Kidney (tissue), 14 donors: ENCODE measurements around the gene ANKRD23. TPM values are rescaled to one million over a fixed set of nuclear protein-coding genes. Genes with fewer than 3 reads are reported as not detected.

ENCODE experiments used
- DNase-seq, 5 donors: peaks; one replicate each; pipeline ENCODE4 v3.0.0-alpha.2; 2013 to 2020
- FAIRE-seq: peaks from 2 replicates; lab custom pipeline; 2012; peaks lifted over from hg19 to GRCh38; lab: Jason Lieb, UNC
- H3K27ac ChIP-seq, 2 donors: one replicate each; pipeline ENCODE4 v1.7.0; 2013; ENCODE audit warnings: low read depth in 2 of 2, low read length in 2 of 2, inconsistent platforms in 1 of 2
- H3K27me3 ChIP-seq: one replicate; pipeline ENCODE4 v1.7.1; 2013; ENCODE audit warnings: low read length, inconsistent platforms; ENCODE audit not compliant: control insufficient read depth, insufficient read depth
- H3K36me3 ChIP-seq, 3 donors: one replicate each; pipeline versions ENCODE4 v1.7.0 to v1.7.1; 2013; ENCODE audit warnings: low read length in 3 of 3, control low read depth in 1 of 3, inconsistent platforms in 1 of 3; ENCODE audit not compliant: insufficient read depth in 3 of 3, control insufficient read depth in 2 of 3
- H3K4me1 ChIP-seq, 3 donors: one replicate each; pipeline versions ENCODE4 v1.7.0 to v1.7.1; 2013; ENCODE audit warnings: low read length in 3 of 3, inconsistent platforms in 1 of 3, low read depth in 1 of 3; ENCODE audit not compliant: control insufficient read depth in 2 of 3, insufficient read depth in 2 of 3
- H3K4me3 ChIP-seq, 3 donors: one replicate each; pipeline versions ENCODE4 v1.7.0 to v1.8.1; 2013; ENCODE audit warnings: low read length in 3 of 3, control low read depth in 1 of 3, inconsistent platforms in 1 of 3
- H3K9ac ChIP-seq, 3 donors: one replicate each; pipeline versions ENCODE4 v1.7.0 to v1.7.1; 2013; ENCODE audit warnings: low read length in 3 of 3, control low read depth in 1 of 3, inconsistent platforms in 1 of 3
- H3K9me3 ChIP-seq, 3 donors: one replicate each; pipeline versions ENCODE4 v1.7.0 to v1.7.1; 2013; ENCODE audit warnings: low read length in 3 of 3, control low read depth in 1 of 3, inconsistent platforms in 1 of 3; ENCODE audit not compliant: control insufficient read depth in 2 of 3, insufficient read depth in 1 of 3
- CTCF ChIP-seq: IDR thresholded peaks from 3 replicates; pipeline ENCODE4 v1.5.1; 2012; ENCODE audit warnings: mild to moderate bottlenecking, moderate library complexity, borderline replicate concordance; ENCODE audit not compliant: insufficient read depth; ENCODE audit errors: extremely low read depth
- intact Hi-C: fragments of 100-400 bp; cut with DNase I; formaldehyde crosslinking; loops from one replicate; pipeline ENCODE4 v1.11.1; 2022
- polyA plus RNA-seq: library from polyadenylated mRNA; stranded (reverse); fragments of 350-450 nt; fragmentation: Illumina TruSeq; extraction: RNeasy Lipid Tissue Mini Kit (QIAGEN cat#74804); gene quantifications from one replicate; pipeline ENCODE4 v1.2.3, GENCODE V29; 2014; ENCODE audit warnings: low read depth, low replicate concordance; ENCODE audit not compliant: insufficient read depth
- total RNA-seq: library from RNA; stranded (reverse); fragmentation: NEBNext Ultra II Directional; extraction: Animal tissue kit (Norgen Biotek cat#: 25700); gene quantifications from one replicate; pipeline ENCODE4 v1.2.1, GENCODE V29; 2021
- donor health status: control.
- donor health status: control.
- donor health status: control.
- donor health status: control.
- donor health status: control.
- donor health status: DM: yes; HTN: yes; CAD: no.
- donor health status: Normal renal cell carcinoma (clear cell type).

ANKRD23 gene
- total and polyA plus RNA-seq, 2 donors from 2014 or later, result 1.6 to 4.0 TPM

GRCh38 chr2:96857667-96858372, 14.0 kb upstream of the ANKRD23 start, which contains the start of gene ANKRD39:
Gene ANKRD39, minus strand, starts transcription at chr2:96858016. Its CDS starts 29 bp downstream, at chr2:96857987.
- H3K9ac ChIP-seq, result peak within 1 kb of the TSS; percentile 4 to 62 (median 32)
- TF ChIP-seq CTCF, result peak; percentile 74
- intact Hi-C loops, result no loop called here
- DNase-seq (peak; percentile 98 to 99 (median 99)), FAIRE-seq (no peak)
- peak within 1 kb of the TSS; percentile 51 to 81 (median 62) for H3K4me3 ChIP-seq
- no peaks in the 10 kb centered on the region for H3K27me3 ChIP-seq
- peak within 1 kb of the TSS in 1 of 2 donors; percentile 51 for H3K27ac ChIP-seq
- H3K36me3 ChIP-seq, result peaks cover 4 to 15% (median 10%) of the 10 kb centered on the region in 3 donors
- no peaks in the 10 kb centered on the region for H3K9me3 ChIP-seq
- peaks cover 0 to 18% (median 7%) of the 10 kb centered on the region in 3 donors for H3K4me1 ChIP-seq

- peak overlapping the region; percentile 4 to 62 (median 15) for H3K9ac ChIP-seq
- H3K36me3 ChIP-seq, result peaks cover 1 to 18% (median 13%) of the 10 kb centered on the region in 3 donors
- peaks cover 0 to 18% (median 7%) of the 10 kb centered on the region in 3 donors for H3K4me1 ChIP-seq
- H3K27ac ChIP-seq, result no peak overlapping the region
- DNase-seq, result peak in 3 of 5 donors; percentile 26 to 34 (median 34)
- no peak for FAIRE-seq
- no peak for TF ChIP-seq CTCF
- peak overlapping the region; percentile 51 to 81 (median 62) for H3K4me3 ChIP-seq
- intact Hi-C loops, result no loop called here
- no peaks in the 10 kb centered on the region for H3K9me3 ChIP-seq
- no peaks in the 10 kb centered on the region for H3K27me3 ChIP-seq
Observed at GRCh38 chr2:96856776-96857666, 13.2 kb upstream of the ANKRD23 start.

GRCh38 chr2:96853321-96853720, 9.5 kb upstream of the ANKRD23 start:
- Histone ChIP-seq H3K27ac (no peak overlapping the region), H3K4me3 (no peak overlapping the region), H3K9me3 (no peaks in the 10 kb centered on the region), H3K27me3 (no peaks in the 10 kb centered on the region), H3K4me1 (peaks cover 0 to 7% (median 5%) of the 10 kb centered on the region in 3 donors), H3K36me3 (peaks cover 4 to 27% (median 16%) of the 10 kb centered on the region in 3 donors), H3K9ac (no peak overlapping the region)
- FAIRE-seq (no peak), DNase-seq (peak in 1 of 5 donors; percentile 69)
- intact Hi-C loops, result no loop called here
- TF ChIP-seq CTCF, result no peak
